K562 treated with DMSO at 1 percent for 48 hours (cell line): Measurements from ENCODE around the gene GLYATL3. TPM values are rescaled to one million over a fixed set of nuclear protein-coding genes. Genes with fewer than 3 reads are reported as not detected.

Experiments
- total RNA-seq: library from RNA; unstranded; fragments of 300-600 nt; gene quantifications from 2 replicates; pipeline ENCODE4 v1.2.3, GENCODE V29; 2022; ENCODE audit warnings: low replicate concordance; ENCODE audit errors: extremely low read depth

The GLYATL3 gene
- total RNA-seq: not detected in 2 replicates

GRCh38 chr6:49499623-49500022 lies at the start of gene GLYATL3:
GLYATL3 (plus strand) TSS chr6:49499923; CDS start chr6:49511991, 12,068 bp downstream.

GRCh38 chr6:49462927-49463611 lies 36.7 kb upstream of the GLYATL3 start, which contains the start of the genes CENPQ and MMUT:
CENPQ (plus strand) TSS chr6:49463370; CDS start chr6:49470177, 6,807 bp downstream.
MMUT (minus strand) TSS chr6:49463253; CDS start chr6:49459466, 3,787 bp downstream.

GRCh38 chr6:49550492-49551077 lies 50.9 kb downstream of the GLYATL3 start, which contains the start of gene C6orf141:
C6orf141 (plus strand) TSS chr6:49550668; CDS start chr6:49550793, 125 bp downstream.

Other genes with a start within 250 kb of the GLYATL3 start
- not detected in 2 replicates for gene MMUT, start 36.7 kb upstream of the GLYATL3 start, total RNA-seq
- gene CENPQ, start 36.6 kb upstream of the GLYATL3 start, total RNA-seq: not detected in 2 replicates
- gene C6orf141, start 50.7 kb downstream of the GLYATL3 start, total RNA-seq: not detected in 2 replicates
- gene RHAG, start 136.9 kb downstream of the GLYATL3 start, total RNA-seq: 346 TPM in 1 of 2 replicates, not detected in the other
- not detected in 2 replicates for gene CRISP2, start 213.6 kb downstream of the GLYATL3 start, total RNA-seq
- not detected in 2 replicates for gene CRISP3, start 244.5 kb downstream of the GLYATL3 start, total RNA-seq